HK-2 (cell line): ENCODE measurements around the gene MYZAP.

Source experiments
- DNase-seq: peaks from one replicate; pipeline ENCODE4 v3.0.0-alpha.2; 2018; ENCODE audit not compliant: unreplicated experiment

MYZAP gene

GRCh38 chr15:57663262-57663661 lies 71.6 kb downstream of the MYZAP start:
- no peak for DNase-seq

GRCh38 chr15:57665194-57665593 lies 73.5 kb downstream of the MYZAP start:
- no peak for DNase-seq

DNA sequence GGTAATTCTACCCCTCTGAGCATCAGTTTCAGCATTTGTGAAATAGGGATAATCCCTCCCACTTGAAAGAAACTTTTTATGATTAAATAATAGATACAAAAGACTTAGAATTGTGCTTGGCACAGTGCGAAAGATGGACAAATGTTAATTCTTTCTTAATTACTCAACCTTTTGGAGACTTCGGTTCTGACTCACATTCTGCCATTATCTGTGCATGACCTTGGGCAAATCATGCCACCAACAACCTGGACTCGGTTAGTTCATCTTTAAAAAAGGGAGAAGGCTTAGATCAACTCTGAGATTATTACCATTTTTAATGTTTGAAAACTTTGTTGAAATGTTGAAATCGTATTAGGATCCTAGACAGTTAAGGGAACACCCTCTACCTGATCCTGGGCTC lies 74.2 kb downstream of the MYZAP start:
- DNase-seq: no peak

DNA sequence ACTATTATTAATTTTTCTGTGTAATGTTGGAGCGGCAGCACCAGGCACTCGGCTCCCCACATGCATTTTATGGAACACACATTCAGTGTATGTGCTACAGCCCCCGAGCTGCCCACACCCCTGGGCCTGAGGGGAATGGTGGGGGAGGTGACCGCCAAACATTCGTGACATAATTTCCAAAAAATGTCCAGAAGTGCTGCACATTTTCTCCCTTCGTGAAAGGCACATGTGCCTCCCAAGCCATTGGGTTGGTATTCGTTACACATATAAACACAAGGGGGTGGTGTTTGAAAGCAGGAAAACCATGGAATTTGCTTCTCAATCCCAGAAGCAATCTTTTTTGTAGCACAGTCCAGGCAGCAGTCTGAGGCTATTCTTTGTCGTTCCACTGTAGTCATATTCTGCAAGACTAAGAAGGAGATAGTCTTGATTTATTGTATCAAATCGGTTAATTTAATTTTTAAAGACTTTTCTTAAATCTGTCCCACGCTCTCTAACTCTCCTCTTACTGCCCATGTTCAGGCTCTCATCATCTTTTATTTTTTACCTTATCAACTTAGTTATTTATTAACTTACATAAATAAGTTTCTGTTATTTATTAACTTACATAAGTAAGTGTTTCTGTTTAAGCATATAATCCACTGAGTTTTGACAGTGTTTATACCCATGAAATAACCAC lies 75.6 kb downstream of the MYZAP start:
- DNase-seq: no peak

DNA sequence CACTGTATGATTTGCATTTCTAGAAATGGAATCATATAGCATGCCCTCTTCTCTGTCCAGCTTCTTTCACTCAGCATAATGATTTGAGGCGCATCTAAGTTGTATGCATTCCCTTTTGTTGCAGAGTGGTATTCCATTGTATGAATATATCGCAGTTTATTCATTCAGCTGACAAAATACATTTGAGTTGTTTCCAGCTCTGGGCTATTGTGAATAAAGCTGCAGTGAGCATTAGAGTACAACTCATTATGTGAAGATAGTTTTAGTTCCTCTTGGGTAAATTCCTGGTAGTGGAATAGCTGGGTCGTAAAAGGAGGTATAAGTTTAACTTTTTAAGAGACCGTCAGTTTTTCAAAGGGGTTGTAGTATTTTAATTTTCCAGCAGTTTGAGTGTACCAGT lies 76.3 kb downstream of the MYZAP start:
- no peak for DNase-seq

DNA sequence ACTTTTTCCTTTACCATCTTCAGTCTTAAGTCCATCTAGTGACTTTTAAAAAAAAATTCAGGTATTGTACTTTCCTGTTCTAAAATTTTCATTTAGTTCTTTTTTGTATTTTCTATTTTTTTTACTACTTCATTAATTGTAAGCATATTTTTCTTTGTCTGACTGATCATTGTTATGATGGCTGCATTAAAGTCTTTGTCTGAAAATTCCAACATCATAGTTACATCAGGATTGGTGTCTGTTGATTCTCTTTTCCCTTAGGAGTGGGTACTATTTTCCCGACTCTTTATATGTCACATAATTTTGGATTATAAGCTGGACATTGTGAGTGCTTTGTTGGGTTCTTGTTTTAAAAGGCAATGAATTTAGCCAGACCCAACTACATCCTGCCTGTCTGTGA lies 79.9 kb downstream of the MYZAP start:
- no peak for DNase-seq

GRCh38 chr15:57675481-57676181 lies 83.9 kb downstream of the MYZAP start:
- no peak for DNase-seq

GRCh38 chr15:57676585-57676984 lies 84.9 kb downstream of the MYZAP start:
- DNase-seq: no peak

DNA sequence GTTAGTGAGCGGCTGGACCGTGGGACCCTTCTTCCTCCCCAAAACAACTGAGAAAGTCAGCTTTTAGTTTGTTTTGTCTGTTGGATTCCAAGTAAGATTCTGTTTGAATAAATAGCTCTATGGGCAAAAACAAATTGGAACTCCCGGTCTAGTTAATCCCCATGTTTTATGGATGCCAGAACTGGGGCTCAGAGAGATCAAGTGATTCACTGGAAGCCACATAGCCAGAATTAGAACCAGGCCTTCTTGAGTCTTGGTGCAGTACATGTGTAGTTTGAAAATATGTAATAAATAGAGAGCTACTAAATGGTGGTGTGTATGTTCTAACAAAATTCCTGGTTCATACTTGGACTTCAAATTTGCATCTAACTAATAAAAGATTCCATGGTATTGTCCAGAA lies 85.5 kb downstream of the MYZAP start:
- no peak for DNase-seq

GRCh38 chr15:57680021-57680420 lies 88.3 kb downstream of the MYZAP start:
- DNase-seq: no peak

- DNase-seq: no peak
These were observed 89.3 kb downstream of the MYZAP start for GRCh38 chr15:57681011-57681410.

DNA sequence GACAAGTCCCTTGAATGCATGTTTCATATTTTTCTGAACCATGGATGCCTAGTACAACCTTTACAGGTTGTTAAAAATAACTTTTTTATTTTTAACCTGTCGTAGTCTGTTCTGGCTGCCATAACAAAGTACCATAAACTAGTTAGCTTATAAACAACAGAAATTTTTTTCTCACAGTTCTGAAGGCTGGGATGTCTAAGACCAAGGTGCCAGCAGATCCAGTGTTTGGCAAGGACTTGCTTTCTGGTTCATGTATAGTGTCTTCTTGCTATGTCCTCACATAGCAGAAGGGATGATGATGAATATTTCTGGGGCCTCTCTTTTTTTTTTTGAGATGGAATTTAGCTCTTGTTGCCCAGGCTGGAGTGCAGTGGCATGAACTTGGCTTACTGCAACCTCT lies 91.8 kb downstream of the MYZAP start:
- no peak for DNase-seq

DNA sequence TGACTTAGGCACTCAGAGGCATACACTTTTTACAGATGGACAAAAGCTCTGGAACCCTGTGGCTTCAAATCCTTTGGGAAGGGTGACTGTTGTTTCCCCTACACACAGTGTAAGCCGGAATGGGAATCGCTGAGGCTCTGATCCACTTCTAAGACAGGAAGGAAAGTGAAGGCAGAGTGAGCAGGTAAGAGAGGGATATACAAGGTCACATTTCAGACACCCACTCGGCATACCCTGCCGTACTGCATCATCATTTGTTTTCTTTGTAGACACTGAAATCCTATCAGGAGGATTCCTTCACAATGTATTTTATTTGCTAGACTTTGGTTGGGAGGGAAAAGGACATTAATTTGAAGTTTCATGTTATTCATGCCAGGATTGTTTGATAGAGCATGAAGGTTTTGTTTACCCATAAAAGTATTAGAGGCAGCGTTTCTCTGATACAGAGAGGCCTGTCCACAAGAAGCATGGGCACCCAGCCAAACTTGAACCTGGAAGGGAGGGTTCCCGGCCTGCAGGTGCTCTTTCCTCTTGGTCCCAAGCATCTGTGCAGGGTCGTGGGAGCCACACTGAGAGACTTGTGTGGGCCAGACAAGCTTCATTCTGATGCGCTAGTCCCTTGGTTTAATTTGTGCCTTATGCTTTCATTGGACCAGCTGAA lies 92.9 kb downstream of the MYZAP start:
- no peak for DNase-seq

GRCh38 chr15:57685306-57686095 lies 93.8 kb downstream of the MYZAP start:
- DNase-seq: no peak

DNA sequence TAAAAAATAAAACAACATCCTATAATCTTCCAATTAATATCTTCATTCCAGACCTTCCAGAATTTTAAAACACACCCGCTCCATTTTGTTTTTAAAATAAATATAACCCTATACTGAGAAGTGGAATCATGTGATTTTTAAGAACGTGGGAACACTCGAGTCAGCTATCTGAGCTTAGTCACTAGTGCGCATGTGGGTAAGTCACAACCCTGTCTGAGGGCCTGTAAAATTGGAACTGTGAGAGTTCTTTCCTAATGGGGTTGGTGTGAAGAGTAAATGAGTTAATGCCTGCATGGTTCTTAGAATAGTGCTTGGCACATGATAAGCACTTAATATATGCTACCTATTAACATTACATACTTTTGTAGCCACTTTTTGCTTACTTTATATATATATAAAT lies 95.0 kb downstream of the MYZAP start:
- DNase-seq: no peak

GRCh38 chr15:57690341-57690966 lies 98.8 kb downstream of the MYZAP start:
- DNase-seq: no peak

DNA sequence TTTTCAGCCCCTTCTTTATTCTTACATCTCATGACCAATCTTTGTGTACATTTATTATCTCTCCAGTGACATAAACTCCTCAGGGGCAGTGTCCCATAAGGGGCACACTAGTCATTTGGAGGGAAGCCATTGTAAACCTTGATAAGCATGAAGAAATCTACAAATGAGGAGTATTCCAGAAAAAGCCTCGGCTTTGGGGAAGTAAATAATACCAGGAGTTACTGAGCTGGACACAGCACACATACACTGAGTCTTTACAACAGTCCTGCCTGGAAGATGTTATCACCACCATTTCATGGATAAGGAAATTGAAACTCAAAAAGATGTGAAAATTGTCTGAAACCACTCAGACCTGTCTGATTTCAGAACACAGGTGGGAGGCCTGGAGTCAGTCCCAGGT lies 99.4 kb downstream of the MYZAP start:
- no peak for DNase-seq

DNA sequence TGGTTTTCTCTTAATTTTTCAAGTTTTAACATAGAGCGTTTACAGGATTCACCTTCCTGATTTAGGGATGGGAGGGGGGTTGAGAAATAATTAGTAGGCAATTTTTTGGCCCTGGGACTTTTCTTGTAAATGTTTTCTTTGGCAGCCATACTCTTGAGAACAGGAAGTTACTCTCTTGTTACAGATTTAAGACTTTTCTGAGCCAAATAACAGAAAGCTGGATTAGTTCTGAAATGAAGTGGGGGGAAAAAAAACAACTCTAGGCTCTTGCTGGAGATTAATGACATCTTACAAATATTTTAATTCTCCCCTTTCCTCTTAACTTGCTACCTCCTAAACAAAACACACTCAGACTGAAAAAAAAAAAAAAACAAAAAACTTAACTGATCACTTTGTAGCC lies 101.0 kb downstream of the MYZAP start:
- no peak for DNase-seq

GRCh38 chr15:57694279-57694678 lies 102.6 kb downstream of the MYZAP start:
- DNase-seq: no peak

- no peak for DNase-seq
These were observed 104.4 kb downstream of the MYZAP start for GRCh38 chr15:57696146-57696545.

DNA sequence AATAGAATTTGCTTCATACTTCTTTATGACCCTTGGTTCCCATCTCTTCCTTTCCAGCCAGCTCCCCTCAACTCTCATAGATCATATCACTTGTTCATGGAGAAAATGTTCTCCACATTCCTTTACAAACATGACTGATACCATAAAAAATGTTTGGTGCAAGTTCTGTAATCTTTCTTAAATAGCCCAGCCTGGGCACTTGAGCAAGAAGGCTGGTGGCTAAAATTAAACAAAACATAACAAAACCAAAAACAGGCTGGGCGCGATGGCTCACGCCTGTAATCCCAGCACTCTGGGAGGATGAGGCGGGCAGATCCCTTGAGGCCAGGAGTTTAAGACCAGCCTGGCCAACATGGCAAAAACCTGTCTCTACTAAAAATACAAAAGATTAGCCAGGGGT lies 105.9 kb downstream of the MYZAP start:
- DNase-seq: no peak

DNA sequence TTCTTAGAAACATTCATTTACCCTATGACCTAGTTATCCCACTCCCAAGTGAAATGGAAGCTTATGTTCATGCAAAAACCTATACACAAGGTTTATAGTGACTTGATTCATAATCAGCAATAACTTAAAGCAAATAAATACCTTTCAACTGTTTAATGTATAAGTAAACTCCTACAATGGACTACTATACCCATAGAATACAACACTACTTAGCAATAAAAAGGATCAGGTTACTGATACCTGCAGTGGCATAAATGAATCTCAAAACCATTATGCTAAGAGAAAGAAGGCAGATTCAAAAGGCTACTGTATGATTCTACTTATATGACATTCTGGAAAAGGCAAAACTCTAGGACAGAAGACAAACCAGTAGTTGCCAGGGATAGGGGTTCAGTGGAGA lies 106.5 kb downstream of the MYZAP start:
- no peak for DNase-seq
